Panc1 (cell line): ENCODE results near the gene EXOC6B. TPM values are rescaled to one million over a fixed set of nuclear protein-coding genes. Genes with fewer than 3 reads are reported as not detected.

Experiments used
- ATAC-seq: fragments of 200-7000 bp; cut with Tn5 transposase; 2 replicates; pipeline ENCODE4 v1.9.1; 2020; ENCODE audit warnings: mild to moderate bottlenecking, moderate library complexity
- BruUV-seq: library from RNA; stranded (reverse); fragments of 400-500 nt; replicated peaks from 2 replicates; lab custom pipeline; 2021; lab: Mats Ljungman, UMichigan
- CTCF ChIA-PET: fragments of 300-600 bp; sonication (Branson Sonifier 250); formaldehyde crosslinking; loops from one replicate; lab custom pipeline; 2022; ENCODE audit warnings: antibody characterized with exemption; lab: Charles Lee
- POLR2A ChIA-PET: fragments of 300-600 bp; sonication (Branson Sonifier 250); formaldehyde crosslinking; loops from one replicate; lab custom pipeline; 2022; ENCODE audit warnings: antibody characterized with exemption; lab: Charles Lee
- DNase-seq: peaks from one replicate; pipeline ENCODE4 v3.0.0-alpha.2; 2010; ENCODE audit warnings: low read depth, low spot score
- H3K27ac ChIP-seq: 2 replicates; pipeline ENCODE4 v1.5.1; 2011; ENCODE audit warnings: mild to moderate bottlenecking, low read length, inconsistent platforms
- H3K27me3 ChIP-seq: fragments of 200-500 bp; sonication (Bioruptor generic); 2 replicates; pipeline ENCODE4 v1.6.0; 2014; ENCODE audit warnings: low read length, inconsistent platforms; ENCODE audit not compliant: control insufficient read depth, insufficient read depth
- H3K36me3 ChIP-seq: fragments of 200-500 bp; sonication (Bioruptor generic); 2 replicates; pipeline ENCODE4 v1.5.1; 2014; ENCODE audit warnings: inconsistent platforms, mild to moderate bottlenecking, low read length, moderate library complexity; ENCODE audit not compliant: control insufficient read depth, insufficient read depth
- H3K4me1 ChIP-seq: 2 replicates; pipeline ENCODE4 v1.5.1; 2011; ENCODE audit warnings: inconsistent platforms, mild to moderate bottlenecking, low read length, moderate library complexity; ENCODE audit not compliant: control insufficient read depth, insufficient read depth
- H3K4me3 ChIP-seq, 2 experiments: 2 replicates each; pipeline ENCODE4 v1.5.1; 2011 to 2012; ENCODE audit warnings: low read depth in 2 of 2, low read length in 2 of 2, mild to moderate bottlenecking in 2 of 2, inconsistent platforms in 1 of 2, moderate library complexity in 1 of 2
- H3K9me3 ChIP-seq: fragments of 200-500 bp; sonication (Bioruptor generic); 2 replicates; pipeline ENCODE4 v1.5.1; 2014; ENCODE audit warnings: low read depth, mild to moderate bottlenecking, inconsistent platforms, low read length, moderate library complexity; ENCODE audit not compliant: control insufficient read depth, insufficient read depth
- POLR2AphosphoS5 ChIP-seq: IDR thresholded peaks from 2 replicates; pipeline ENCODE4 v1.6.1; 2012; ENCODE audit warnings: mild to moderate bottlenecking, low read depth, low read length, moderate library complexity
- REST ChIP-seq, 2 experiments: IDR thresholded peaks; 2 replicates each; pipeline ENCODE4 v1.6.1; 2011 to 2012; ENCODE audit warnings: low read depth in 2 of 2, control low read depth in 1 of 2, low read length in 1 of 2, mild to moderate bottlenecking in 1 of 2, moderate library complexity in 1 of 2; ENCODE audit not compliant: insufficient read depth in 1 of 2
- SIN3A ChIP-seq: IDR thresholded peaks from 2 replicates; pipeline ENCODE4 v1.6.1; 2012; ENCODE audit warnings: low read depth, mild to moderate bottlenecking, low read length, moderate library complexity, borderline replicate concordance; ENCODE audit not compliant: insufficient read depth
- TCF7L2 ChIP-seq: IDR thresholded peaks from 2 replicates; pipeline ENCODE4 v1.6.1; 2011; ENCODE audit warnings: mild to moderate bottlenecking, low read depth, low read length, inconsistent platforms
- in situ Hi-C: cut with HindIII; loops from 2 replicates; pipeline ENCODE4 v1.10.0; 2016; ENCODE audit warnings: low sequenced_read_pairs, low pct_unique_long_range_greater_than_20kb
- intact Hi-C: fragments of 100-400 bp; cut with micrococcal nuclease; formaldehyde crosslinking; loops from one replicate; pipeline ENCODE4 v1.10.0; 2022; ENCODE audit not compliant: unreplicated experiment
- total RNA-seq: library from RNA; stranded (reverse); gene quantifications from one replicate; pipeline ENCODE4 v1.2.1, GENCODE V29; 2021; ENCODE audit not compliant: unreplicated experiment
- TF ChIP-seq, protein P1 (sequence below): fragments of 450-650 bp; IDR thresholded peaks from 2 replicates; pipeline ENCODE4 v1.5.1; 2017; ENCODE audit warnings: mild to moderate bottlenecking

The EXOC6B gene
- total RNA-seq, 1 experiment from 2014 or later, result 23.2 TPM

DNA sequence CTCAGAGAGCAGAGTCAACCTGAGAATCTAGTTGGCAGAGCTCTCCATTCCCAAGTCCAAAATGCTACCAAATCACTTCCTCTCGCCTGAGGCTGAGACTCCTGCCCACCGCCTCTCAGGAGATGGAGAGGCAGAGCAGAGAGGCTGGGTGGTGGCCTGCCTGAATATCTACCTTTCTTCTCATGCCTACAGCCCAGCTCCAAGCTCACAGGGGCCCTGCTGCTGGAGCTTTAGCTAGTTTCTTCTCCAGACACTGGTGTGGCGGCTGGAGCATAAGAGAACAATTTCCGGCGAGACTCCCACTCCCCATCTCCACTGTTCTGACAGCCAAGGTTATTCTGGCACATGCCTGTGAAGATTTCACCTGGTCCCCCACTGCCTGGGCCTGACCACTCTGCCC is 670.1 kb downstream of the EXOC6B start:
- no peak for TF ChIP-seq SIN3A
- TF ChIP-seq, protein P1, sequence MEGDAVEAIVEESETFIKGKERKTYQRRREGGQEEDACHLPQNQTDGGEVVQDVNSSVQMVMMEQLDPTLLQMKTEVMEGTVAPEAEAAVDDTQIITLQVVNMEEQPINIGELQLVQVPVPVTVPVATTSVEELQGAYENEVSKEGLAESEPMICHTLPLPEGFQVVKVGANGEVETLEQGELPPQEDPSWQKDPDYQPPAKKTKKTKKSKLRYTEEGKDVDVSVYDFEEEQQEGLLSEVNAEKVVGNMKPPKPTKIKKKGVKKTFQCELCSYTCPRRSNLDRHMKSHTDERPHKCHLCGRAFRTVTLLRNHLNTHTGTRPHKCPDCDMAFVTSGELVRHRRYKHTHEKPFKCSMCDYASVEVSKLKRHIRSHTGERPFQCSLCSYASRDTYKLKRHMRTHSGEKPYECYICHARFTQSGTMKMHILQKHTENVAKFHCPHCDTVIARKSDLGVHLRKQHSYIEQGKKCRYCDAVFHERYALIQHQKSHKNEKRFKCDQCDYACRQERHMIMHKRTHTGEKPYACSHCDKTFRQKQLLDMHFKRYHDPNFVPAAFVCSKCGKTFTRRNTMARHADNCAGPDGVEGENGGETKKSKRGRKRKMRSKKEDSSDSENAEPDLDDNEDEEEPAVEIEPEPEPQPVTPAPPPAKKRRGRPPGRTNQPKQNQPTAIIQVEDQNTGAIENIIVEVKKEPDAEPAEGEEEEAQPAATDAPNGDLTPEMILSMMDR, result no peak
- no peak for TF ChIP-seq POLR2AphosphoS5
- no peak for TF ChIP-seq REST (IDR thresholded peaks at IDR 0.05; ENCODE audit: insufficient read depth in 1 of 2, low read depth in 2 of 2, low read length in 1 of 2)
- TF ChIP-seq TCF7L2, result no peak
- Histone ChIP-seq H3K27me3 (0 out of 2 replicates have a peak, but pooled peaks cover 2% of the 10 kb centered on the region), H3K9me3 (no peaks in the 10 kb centered on the region), H3K36me3 (no peaks in the 10 kb centered on the region), H3K4me1 (no peaks in the 10 kb centered on the region), H3K27ac (no peak overlapping the region), H3K4me3 (no peak overlapping the region)
- ChIA-PET POLR2A (no interaction called here), CTCF (interaction anchor here (0.6 to 1.2 kb wide), 2 partner anchors 424 to 861 kb away, joined by 3 to 11 read pairs; no protein-coding TSS in a partner anchor)
- in situ Hi-C loops (no loop called here), intact Hi-C loops (loop anchor here (10.0 kb wide), 2 partner anchors 351 to 589 kb away; no protein-coding TSS in a partner anchor)
- DNase-seq (no peak), ATAC-seq (no peak)
- BruUV-seq, result no TSS peak

- ChIA-PET POLR2A (interaction anchor here (0.6 kb wide), 1 partner anchor 391 kb away, joined by 3 read pairs; no protein-coding TSS in a partner anchor), CTCF (interaction anchor here (1.2 kb wide), 1 partner anchor 425 kb away, joined by 11 read pairs; no protein-coding TSS in a partner anchor)
- Histone ChIP-seq H3K27me3 (0 out of 2 replicates have a peak, but pooled peaks cover 2% of the 10 kb centered on the region), H3K9me3 (no peaks in the 10 kb centered on the region), H3K4me3 (no peak overlapping the region), H3K4me1 (peaks cover 2% of the 10 kb centered on the region; the same call in 1 of the 2 replicates), H3K27ac (no peak overlapping the region), H3K36me3 (no peaks in the 10 kb centered on the region)
- DNase-seq (no peak), ATAC-seq (no peak)
- intact Hi-C loops, result loop anchor here (10.0 kb wide), 2 partner anchors 350 to 590 kb away; no protein-coding TSS in a partner anchor
- BruUV-seq, result no TSS peak
- TF ChIP-seq TCF7L2 (no peak), REST (IDR thresholded peaks at IDR 0.05; ENCODE audit: insufficient read depth in 1 of 2, low read depth in 2 of 2, low read length in 1 of 2) (no peak), SIN3A (no peak), POLR2AphosphoS5 (no peak)
- TF ChIP-seq, protein P1, result no peak
- in situ Hi-C loops, result no loop called here
These were observed 670.7 kb downstream of the EXOC6B start for GRCh38 chr2:72155151-72155550.
